K562 (cell line): ENCODE results near the gene SERTAD3. TPM values are rescaled to one million over a fixed set of nuclear protein-coding genes. Genes with fewer than 3 reads are reported as not detected.

Experiments
- BRF2 ChIP-seq: IDR thresholded peaks from 3 replicates; pipeline ENCODE4 v1.6.1; 2011; ENCODE audit warnings: borderline replicate concordance, mild to moderate bottlenecking; ENCODE audit not compliant: insufficient read length, insufficient read depth
- CBX3 ChIP-seq, 2 experiments: IDR thresholded peaks; 1 replicate in 1 of 2; 2 replicates in 1 of 2; pipeline ENCODE4 v1.6.1; 2012; ENCODE audit warnings: inconsistent platforms in 2 of 2, low read length in 2 of 2, borderline replicate concordance in 1 of 2, control low read depth in 1 of 2
- CBX5 ChIP-seq: IDR thresholded peaks from 2 replicates; pipeline ENCODE4 v1.6.1; 2014; ENCODE audit warnings: low read depth, borderline replicate concordance
- CHAMP1 ChIP-seq: fragments of 450-650 bp; IDR thresholded peaks from 2 replicates; pipeline ENCODE4 v1.6.1; 2016; ENCODE audit warnings: mild to moderate bottlenecking
- E2F8 ChIP-seq: fragments of 450-650 bp; IDR thresholded peaks from 2 replicates; pipeline ENCODE4 v1.7.1; 2018; ENCODE audit warnings: mild to moderate bottlenecking, low read depth; ENCODE audit not compliant: partially characterized antibody
- EHMT2 ChIP-seq: fragments of 450-650 bp; IDR thresholded peaks from 2 replicates; pipeline ENCODE4 v1.6.1; 2018; ENCODE audit warnings: antibody characterized with exemption
- GTF2A2 ChIP-seq: IDR thresholded peaks from 2 replicates; pipeline ENCODE4 v1.6.1; 2016; ENCODE audit warnings: mild to moderate bottlenecking, missing genetic modification characterization, missing compliant biosample characterization
- HLTF ChIP-seq: fragments of 450-650 bp; IDR thresholded peaks from 2 replicates; pipeline ENCODE4 v1.6.1; 2016
- KLF6 ChIP-seq: fragments of 250-450 bp; sonication (Bioruptor Pico); IDR thresholded peaks from 2 replicates; pipeline ENCODE4 v1.4.0; 2020; ENCODE audit warnings: mild to moderate bottlenecking, moderate library complexity, borderline replicate concordance
- MYC ChIP-seq, 2 experiments: fragments of 250-450 bp in 1 of 2; sonication (Bioruptor Pico) in 1 of 2; IDR thresholded peaks; 2 replicates each; pipeline versions ENCODE4 v1.5.1 to v1.6.1; 2012 to 2021; ENCODE audit warnings: low read depth in 2 of 2, borderline replicate concordance in 1 of 2, improper control_type of control experiment in 1 of 2, low read length in 1 of 2, mild to moderate bottlenecking in 1 of 2, moderate library complexity in 1 of 2
- RBM17 ChIP-seq: fragments of 200-400 bp; formaldehyde crosslinking; IDR thresholded peaks from 2 replicates; pipeline ENCODE4 v1.6.1; 2017; ENCODE audit warnings: low read depth, mild to moderate bottlenecking, low read length, borderline replicate concordance
- RCOR1 ChIP-seq, 2 experiments: IDR thresholded peaks; 2 replicates each; pipeline ENCODE4 v1.6.1; 2012; ENCODE audit warnings: low read depth in 2 of 2, low read length in 2 of 2, borderline replicate concordance in 1 of 2, improper control_type of control experiment in 1 of 2
- TBP ChIP-seq: optimal IDR thresholded peaks from 2 replicates; pipeline ENCODE3; 2011; ENCODE audit warnings: low read depth, low read length, improper control_type of control experiment
- ZNF655 ChIP-seq: fragments of 250-450 bp; sonication (Bioruptor Pico); IDR thresholded peaks from 2 replicates; pipeline ENCODE4 v1.5.0; 2021
- ZNF75A ChIP-seq: fragments of 450-650 bp; formaldehyde crosslinking; IDR thresholded peaks from 2 replicates; pipeline ENCODE4 v1.4.0; 2020; ENCODE audit warnings: mild to moderate bottlenecking
- polyA plus RNA-seq, 8 experiments: library from polyadenylated mRNA; depleted of rRNA in 4 of 8; stranded (reverse) in 5 of 8; unstranded in 3 of 8; fragments of >200 nt; fragmentation: Nextera tagmentation in 2 of 8; fragmentation: Illumina TruSeq in 1 of 8; extraction: Ambion mirVana in 2 of 8; extraction: Trizol in 1 of 8; gene quantifications; 2 replicates each; pipeline versions ENCODE4 v1.2.1 to v1.2.3, GENCODE V29; 2011 to 2014; ENCODE audit warnings: inconsistent platforms in 1 of 8, missing spikeins in 1 of 8
- total RNA-seq, 7 experiments: library from RNA; depleted of rRNA in 6 of 7; stranded (reverse); fragments of >200 nt in 6 of 7; fragmentation: Illumina TruSeq in 2 of 7; extraction: Trizol in 2 of 7; gene quantifications; 2 replicates each; pipeline versions ENCODE4 v1.2.1 to v1.2.3, GENCODE V29; 2011 to 2021; ENCODE audit warnings: low replicate concordance in 1 of 7

SERTAD3 gene
- total and polyA plus RNA-seq, 9 of the 15 experiments (the other 6 are each of a cell fraction or from before 2014, with no cell fraction given): 5.4 to 28.9 (median 17.5) TPM

GRCh38 chr19:40416918-40417642 lies 27.1 kb downstream of the SERTAD3 start (continued):
- TF ChIP-seq ZNF655 (CRISPR knock-in tag): no peak
- no peak for TF ChIP-seq E2F8
- peak in 1 of 2 experiments; percentile 3; a peak in 1 of 4 replicates for TF ChIP-seq RCOR1 (IDR thresholded peaks at IDR 0.05; ENCODE audit: borderline replicate concordance in 1 of 2, low read depth in 2 of 2, low read length in 2 of 2)
- peak; percentile 39; the same call in 1 of the 2 replicates for TF ChIP-seq HLTF
- TF ChIP-seq GTF2A2: no peak
- no peak for TF ChIP-seq ZNF75A
- no peak for TF ChIP-seq BRF2
- TF ChIP-seq CHAMP1: 0 out of 2 replicates have a peak, but pooled peaks have one; percentile 88
- TF ChIP-seq RBM17: no peak
- 0 out of 2 replicates have a peak, but pooled peaks have one; percentile 35 for TF ChIP-seq MYC (IDR thresholded peaks at IDR 0.05; ENCODE audit: low read depth, low read length)
- TF ChIP-seq MYC (CRISPR knock-in tag; IDR thresholded peaks at IDR 0.05; ENCODE audit: borderline replicate concordance, low read depth): no peak
- TF ChIP-seq CBX5: no peak
- peak; percentile 31 for TF ChIP-seq TBP
- TF ChIP-seq KLF6: no peak
- peak; percentile 77; the same call in 1 of the 2 replicates for TF ChIP-seq EHMT2
- TF ChIP-seq CBX3 (IDR thresholded peaks at IDR 0.05; ENCODE audit: borderline replicate concordance in 1 of 2, low read length in 2 of 2): 0 out of 3 replicates have a peak, but pooled peaks of 1 of the 2 experiments have one; percentile 12
